Ovary (tissue), 9 donors: Measurements from ENCODE around the gene TNFRSF4. TPM values are rescaled to one million over a fixed set of nuclear protein-coding genes. Genes with fewer than 3 reads are reported as not detected.

ENCODE experiments used
- DNase-seq, 5 donors: peaks; one replicate each; pipeline ENCODE4 v3.0.0-alpha.2; 2019 to 2020
- H3K27ac ChIP-seq, 2 donors: fragments of 200-600 bp; one replicate each; pipeline versions ENCODE4 v1.5.1 to v1.8.0; 2019 to 2022
- H3K27me3 ChIP-seq: fragments of 200-600 bp; one replicate; pipeline ENCODE4 v1.8.0; 2022
- H3K36me3 ChIP-seq: fragments of 200-600 bp; sonication (generic); one replicate; pipeline ENCODE4 v1.5.1; 2019
- H3K4me1 ChIP-seq: one replicate; pipeline ENCODE4 v1.8.1; 2013; ENCODE audit warnings: mild to moderate bottlenecking, moderate library complexity; ENCODE audit not compliant: insufficient read depth
- H3K4me3 ChIP-seq: fragments of 200-600 bp; sonication (generic); one replicate; pipeline ENCODE4 v1.5.1; 2017
- H3K9me3 ChIP-seq, 2 donors: fragments of 200-600 bp in 1 of 2; sonication (generic) in 1 of 2; one replicate each; pipeline versions ENCODE4 v1.5.1 to v1.8.1; 2013 to 2019; ENCODE audit warnings: mild to moderate bottlenecking in 1 of 2, moderate library complexity in 1 of 2
- CTCF ChIP-seq, 3 donors: fragments of 450-650 bp in 2 of 3; fragments of 200-600 bp in 1 of 3; IDR thresholded peaks; one replicate each; pipeline versions ENCODE4 v1.5.1 to v1.8.0; 2016 to 2022; ENCODE audit warnings: antibody characterized with exemption in 3 of 3, mild to moderate bottlenecking in 1 of 3
- EP300 ChIP-seq: sonication (generic); formaldehyde crosslinking; IDR thresholded peaks from one replicate; pipeline ENCODE4 v1.6.1; 2017; ENCODE audit warnings: antibody characterized with exemption
- POLR2A ChIP-seq: fragments of 450-650 bp; IDR thresholded peaks from one replicate; pipeline ENCODE4 v1.6.1; 2017; ENCODE audit warnings: antibody characterized with exemption, mild to moderate bottlenecking, moderate library complexity
- WGBS, 3 donors: extraction: QIAGEN DNeasy Blood & Tissue Kit in 1 of 3; methylation state at CpG; one replicate each; pipeline versions ENCODE4 v1.1.5 to v1.1.7; 2013 to 2017; 5-methylcytosine and 5-hydroxymethylcytosine counted together
- intact Hi-C, 4 donors: fragments of 100-400 bp; cut with DNase I; formaldehyde crosslinking; loops; one replicate each; pipeline versions ENCODE4 v1.11.0 to v1.15.1; 2022 to 2023
- polyA plus RNA-seq, 2 donors: library from polyadenylated mRNA; stranded (reverse); fragments of 200-250 nt in 1 of 2; fragments of 350-450 nt in 1 of 2; fragmentation: Illumina TruSeq in 1 of 2; extraction: RNeasy Lipid Tissue Mini Kit (QIAGEN cat#74804) in 1 of 2; gene quantifications; one replicate each; pipeline ENCODE4 v1.2.3, GENCODE V29; 2013 to 2014
- total RNA-seq, 7 donors: library from RNA; depleted of rRNA in 2 of 7; stranded (reverse); fragments of >200 nt in 2 of 7; fragmentation: NEBNext Ultra II Directional in 3 of 7; extraction: Animal tissue kit (Norgen Biotek cat#: 25700) in 3 of 7; gene quantifications; one replicate each; pipeline versions ENCODE4 v1.1.0 to v1.2.4, GENCODE V29; 2016 to 2023
- donor health status: DM: no; HTN: no; CAD: no; lungs with moderate emphysema.
- donor health status: DM: no; HTN: no; CAD: no.
- donor health status: Bipolar disorder and iron deficiency.
- donor health status: DM: yes; HTN: yes; CAD: no.
- donor health status: DM: no; HTN: no; CAD: no.
- donor health status: DM: yes; HTN: yes; CAD: no.

The TNFRSF4 gene
- total and polyA plus RNA-seq, 9 donors: 0.37 to 2.5 (median 0.89) TPM; not detected in 1

GRCh38 chr1:1183833-1184775, 29.8 kb downstream of the TNFRSF4 start:
- Histone ChIP-seq H3K27ac (no peak overlapping the region), H3K36me3 (no peaks in the 10 kb centered on the region), H3K4me1 (no peaks in the 10 kb centered on the region), H3K27me3 (no peaks in the 10 kb centered on the region), H3K4me3 (no peak overlapping the region), H3K9me3 (no peaks in the 10 kb centered on the region)
- TF ChIP-seq POLR2A (no peak), CTCF (IDR thresholded peaks at IDR 0.05) (no peak), EP300 (no peak)
- DNase-seq: peak in 1 of 5 donors; percentile 10
- intact Hi-C loops: no loop called here
- 69 to 81% (median 75%) methylated on average over 31 to 32 of the region's 33 CpGs for WGBS, 3 donors

DNA sequence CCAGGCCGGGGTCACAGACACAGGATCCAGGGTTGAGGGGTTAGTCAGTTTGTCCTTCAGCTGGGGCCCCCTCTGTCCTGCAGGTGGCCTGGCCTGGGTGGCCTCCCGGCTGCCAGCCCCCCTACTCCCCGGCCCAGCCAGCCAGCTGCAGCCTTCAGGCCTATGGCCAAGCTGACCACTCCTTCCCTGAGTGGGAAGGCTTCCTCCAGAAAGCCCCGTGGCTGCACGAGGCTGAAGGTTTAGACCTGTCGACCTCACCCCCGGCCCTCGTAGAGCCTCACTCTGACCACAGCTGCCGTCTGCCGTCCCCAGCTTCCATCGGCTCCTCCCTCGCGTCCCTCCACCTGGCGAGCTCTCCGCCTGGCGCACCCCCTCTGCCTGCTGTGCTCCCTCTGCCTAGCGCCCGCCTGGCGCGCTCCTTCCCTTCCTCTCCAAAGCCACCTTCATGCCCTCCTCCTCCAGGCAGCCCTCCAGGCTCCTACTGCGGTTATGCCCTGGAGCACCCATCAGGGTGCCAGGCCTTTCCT, 30.7 kb downstream of the TNFRSF4 start:
- no peaks in the 10 kb centered on the region for H3K9me3 ChIP-seq
- no peaks in the 10 kb centered on the region for H3K4me1 ChIP-seq
- 36 to 49% (median 46%) methylated on average over 20 to 21 of the region's 21 CpGs for WGBS, 3 donors
- no peak overlapping the region for H3K27ac ChIP-seq
- intact Hi-C loops: no loop called here
- no peak overlapping the region for H3K4me3 ChIP-seq
- H3K36me3 ChIP-seq: no peaks in the 10 kb centered on the region
- no peaks in the 10 kb centered on the region for H3K27me3 ChIP-seq
- peak in 1 of 5 donors; percentile 8 for DNase-seq
- TF ChIP-seq EP300 (no peak), CTCF (IDR thresholded peaks at IDR 0.05) (no peak), POLR2A (no peak)

- 61 to 65% (median 63%) methylated on average over 26 to 39 of the region's 39 CpGs for WGBS, 3 donors
- Histone ChIP-seq H3K36me3 (no peaks in the 10 kb centered on the region), H3K4me1 (no peaks in the 10 kb centered on the region), H3K9me3 (no peaks in the 10 kb centered on the region), H3K27me3 (no peaks in the 10 kb centered on the region), H3K4me3 (no peak overlapping the region), H3K27ac (no peak overlapping the region)
- peak in 1 of 5 donors; percentile 10 for DNase-seq
- intact Hi-C loops: no loop called here
- TF ChIP-seq EP300 (no peak), CTCF (IDR thresholded peaks at IDR 0.05) (no peak), POLR2A (no peak)
Observed at GRCh38 chr1:1182491-1183220, 31.3 kb downstream of the TNFRSF4 start.

DNA sequence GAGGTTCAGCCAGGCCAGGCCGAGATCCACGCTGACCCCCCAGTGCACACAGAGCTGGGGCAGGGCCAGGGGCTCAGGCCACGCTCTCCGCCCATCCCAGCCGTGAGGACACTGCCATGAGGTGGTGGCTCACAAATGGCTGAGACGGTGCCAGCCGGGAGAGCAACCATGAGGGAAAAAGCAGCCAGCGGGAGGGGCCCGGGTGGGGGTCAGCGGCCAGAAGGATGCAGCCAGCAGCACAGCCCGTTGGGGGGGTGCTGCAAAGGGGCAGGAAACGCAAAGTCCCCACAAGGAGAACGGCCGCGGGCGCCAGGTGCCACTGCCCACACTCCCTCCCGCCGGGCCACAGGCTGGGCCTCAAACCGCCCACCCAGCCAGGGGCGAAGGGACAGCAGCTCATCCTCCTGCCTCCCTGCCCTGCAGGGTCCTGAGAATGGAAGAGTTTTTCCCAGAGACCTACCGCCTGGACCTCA, 32.0 kb downstream of the TNFRSF4 start:
- WGBS, 3 donors: 77 to 81% (median 81%) methylated on average over 21 of the region's 21 CpGs
- Histone ChIP-seq H3K36me3 (no peaks in the 10 kb centered on the region), H3K27ac (no peak overlapping the region), H3K27me3 (no peaks in the 10 kb centered on the region), H3K9me3 (no peaks in the 10 kb centered on the region), H3K4me3 (no peak overlapping the region), H3K4me1 (no peaks in the 10 kb centered on the region)
- DNase-seq: peak in 1 of 5 donors; percentile 13
- intact Hi-C loops: no loop called here
- TF ChIP-seq CTCF (IDR thresholded peaks at IDR 0.05): no peak
- no peak for TF ChIP-seq EP300
- TF ChIP-seq POLR2A: no peak
